ENCODE data around the gene DENND10.

DENND10 gene, protein sequence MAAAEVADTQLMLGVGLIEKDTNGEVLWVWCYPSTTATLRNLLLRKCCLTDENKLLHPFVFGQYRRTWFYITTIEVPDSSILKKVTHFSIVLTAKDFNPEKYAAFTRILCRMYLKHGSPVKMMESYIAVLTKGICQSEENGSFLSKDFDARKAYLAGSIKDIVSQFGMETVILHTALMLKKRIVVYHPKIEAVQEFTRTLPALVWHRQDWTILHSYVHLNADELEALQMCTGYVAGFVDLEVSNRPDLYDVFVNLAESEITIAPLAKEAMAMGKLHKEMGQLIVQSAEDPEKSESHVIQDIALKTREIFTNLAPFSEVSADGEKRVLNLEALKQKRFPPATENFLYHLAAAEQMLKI

DNA sequence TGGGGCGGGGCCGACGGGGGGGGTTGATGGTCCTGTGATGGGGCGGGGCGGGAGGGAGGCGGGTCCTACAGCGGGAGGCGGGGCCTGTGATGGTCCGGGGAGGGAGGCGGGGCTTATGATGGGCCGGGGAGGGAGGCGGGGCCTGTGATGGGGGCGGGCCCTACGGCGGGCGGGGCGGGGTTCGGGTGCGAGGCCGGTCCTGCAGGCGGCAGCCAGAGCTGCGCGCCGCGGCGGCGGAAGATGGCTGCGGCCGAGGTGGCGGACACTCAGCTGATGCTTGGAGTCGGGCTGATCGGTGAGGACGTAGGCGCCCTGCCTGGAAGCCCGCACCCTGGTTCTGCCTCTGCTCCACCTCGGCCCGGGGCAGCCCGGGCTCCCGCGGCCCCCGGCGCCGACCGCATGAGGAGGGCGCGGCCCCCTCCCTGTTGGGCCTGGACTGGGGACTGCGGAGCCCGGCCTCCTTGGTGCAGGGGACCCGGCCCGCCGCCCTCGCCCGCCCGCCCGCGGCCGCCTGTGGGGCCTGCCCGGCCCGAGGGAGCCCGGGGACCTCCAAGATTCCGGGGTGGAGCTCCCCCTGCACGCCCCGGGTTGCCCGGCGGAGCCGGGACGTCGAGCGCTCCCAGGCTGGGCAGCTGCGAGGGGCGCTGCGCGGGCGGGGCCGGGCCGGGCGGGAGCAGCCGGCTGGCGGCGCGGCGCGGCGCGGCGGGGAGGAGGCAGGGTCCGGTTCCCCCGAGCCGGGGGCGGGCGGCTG is at the start of gene DENND10:
Gene DENND10 (plus strand): TSS at position 211 of the 751 bp plus-strand sequence. CDS start 30 bp downstream, at position 241.
- intact Hi-C loops (cut with DNase I): loop anchor here (2.0 kb wide), 1 partner anchor 23 kb away; the partner anchor contains the start of gene EIF3A
- peak; percentile 64 to 95 (median 87) for DNase-seq

DNA sequence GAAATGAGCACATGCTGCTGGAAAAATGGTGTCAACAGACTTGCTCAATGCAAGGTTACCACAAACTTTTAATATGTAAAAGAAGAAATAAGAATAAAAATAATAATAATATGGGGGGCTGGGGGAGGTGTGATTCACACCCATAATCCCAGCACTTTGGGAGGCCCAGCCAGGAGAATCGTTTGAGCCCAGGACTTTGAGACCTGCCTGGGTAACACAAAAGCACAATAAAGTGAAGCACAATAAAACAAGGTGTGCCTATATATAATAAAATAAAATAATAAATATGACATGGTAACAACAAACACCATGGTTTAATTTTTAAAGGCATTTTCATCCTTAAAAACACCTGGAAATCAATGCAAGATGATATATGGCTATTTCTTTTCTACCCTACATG is 48.4 kb upstream of the DENND10 start:
- DNase-seq: no peak
- intact Hi-C loops (cut with DNase I): no loop called here

DNA sequence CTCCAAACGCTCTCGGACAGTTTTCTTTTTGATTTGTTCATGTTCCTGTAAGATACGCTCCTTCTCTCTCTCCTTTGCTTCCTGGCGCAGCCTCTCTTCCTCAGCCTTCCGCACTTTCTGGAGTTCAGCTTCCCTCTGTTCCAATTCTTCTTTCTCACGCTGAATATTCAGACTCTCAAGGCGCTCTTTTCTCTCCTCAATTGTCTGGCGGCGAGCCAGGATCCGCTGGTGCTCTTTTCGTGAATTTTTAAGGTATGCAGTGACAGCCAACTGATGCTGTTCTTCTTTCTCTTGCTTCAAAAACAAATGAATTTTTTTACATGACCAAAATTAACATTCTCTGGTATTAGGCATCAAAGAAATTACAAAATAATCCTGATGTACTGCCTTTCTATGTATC is 45.9 kb upstream of the DENND10 start:
- intact Hi-C loops (cut with DNase I): no loop called here
- DNase-seq: peak in 9 of 42 donors; percentile 8 to 55 (median 14)

DNA sequence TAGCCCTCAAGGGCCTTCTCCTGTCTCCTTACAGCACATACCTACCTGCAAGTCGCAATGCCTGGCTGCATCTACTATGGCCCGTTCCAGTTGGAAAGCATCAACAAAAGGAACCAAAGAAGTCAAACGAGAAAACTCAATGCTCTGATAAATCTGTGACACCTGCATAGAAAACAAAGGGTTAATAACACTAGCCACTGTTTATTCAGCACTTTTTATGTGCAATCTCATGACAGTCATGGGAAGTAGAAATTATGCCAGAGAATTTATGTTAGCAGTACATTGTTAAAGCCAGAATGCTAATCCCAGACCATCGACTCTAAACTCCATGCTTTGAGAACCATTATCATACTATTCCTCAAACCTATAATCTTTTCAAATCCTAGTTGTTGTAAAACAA is 44.4 kb upstream of the DENND10 start:
- no peak for DNase-seq
- intact Hi-C loops (cut with DNase I): no loop called here

DNA sequence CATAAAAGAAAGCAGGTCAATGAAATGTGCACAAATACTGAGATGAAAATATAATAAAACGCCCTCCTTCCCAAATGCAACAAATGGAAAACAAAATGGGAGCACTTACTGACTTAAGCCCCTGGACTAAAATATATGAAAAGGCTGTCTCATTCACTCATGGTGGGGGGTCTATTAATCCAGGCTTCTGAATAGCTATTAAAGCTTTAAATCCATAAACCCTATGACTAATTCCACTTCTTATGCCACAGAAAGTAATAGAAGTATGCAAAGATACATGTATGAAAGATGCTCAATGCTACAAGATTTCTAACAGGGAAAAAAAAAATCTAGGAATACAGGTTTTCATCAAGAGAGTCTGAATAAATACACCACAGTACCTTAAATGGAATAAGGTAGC is 43.8 kb upstream of the DENND10 start:
- intact Hi-C loops (cut with DNase I): no loop called here

DNA sequence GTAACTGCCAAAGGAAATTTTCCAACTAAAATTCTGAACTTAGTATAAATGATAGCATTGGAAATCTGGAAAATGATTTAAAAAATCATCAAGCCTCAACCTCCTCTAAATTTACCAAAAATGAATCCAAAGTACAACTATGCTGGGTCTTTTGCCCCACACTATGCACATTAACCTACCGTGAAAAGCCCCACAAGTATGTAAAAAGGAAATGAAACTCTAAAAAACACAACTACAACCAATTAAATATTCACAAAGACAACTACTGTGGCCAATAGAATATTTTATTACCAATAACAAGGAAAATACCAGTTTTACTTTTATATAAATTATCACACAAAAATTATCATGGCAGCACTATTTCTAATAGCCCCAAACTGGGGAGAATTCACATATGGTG is 42.6 kb upstream of the DENND10 start:
- DNase-seq: no peak
- intact Hi-C loops (cut with DNase I): no loop called here

More for the DNA sequence above, 43.8 kb upstream of the DENND10 start:
- no peak for DNase-seq

DNA sequence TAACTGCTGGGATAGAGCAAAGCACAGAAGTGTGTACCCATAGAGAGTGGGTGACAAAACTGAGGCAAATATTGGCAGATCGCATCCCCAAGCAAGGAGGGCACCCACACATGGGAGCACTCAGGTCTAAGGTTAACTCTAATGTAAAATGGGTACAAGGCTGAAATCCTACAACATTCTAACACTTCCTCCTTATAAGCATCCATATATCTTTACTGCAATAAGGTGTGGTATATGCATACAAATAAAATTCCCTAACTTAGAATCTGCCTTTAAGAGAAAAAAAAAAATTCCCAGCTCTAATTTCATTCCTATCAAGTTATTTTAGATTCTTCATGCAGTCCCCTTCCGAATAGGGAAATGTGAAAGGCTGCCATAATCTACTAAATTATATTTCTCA is 42.0 kb upstream of the DENND10 start:
- intact Hi-C loops (cut with DNase I): no loop called here

DNA sequence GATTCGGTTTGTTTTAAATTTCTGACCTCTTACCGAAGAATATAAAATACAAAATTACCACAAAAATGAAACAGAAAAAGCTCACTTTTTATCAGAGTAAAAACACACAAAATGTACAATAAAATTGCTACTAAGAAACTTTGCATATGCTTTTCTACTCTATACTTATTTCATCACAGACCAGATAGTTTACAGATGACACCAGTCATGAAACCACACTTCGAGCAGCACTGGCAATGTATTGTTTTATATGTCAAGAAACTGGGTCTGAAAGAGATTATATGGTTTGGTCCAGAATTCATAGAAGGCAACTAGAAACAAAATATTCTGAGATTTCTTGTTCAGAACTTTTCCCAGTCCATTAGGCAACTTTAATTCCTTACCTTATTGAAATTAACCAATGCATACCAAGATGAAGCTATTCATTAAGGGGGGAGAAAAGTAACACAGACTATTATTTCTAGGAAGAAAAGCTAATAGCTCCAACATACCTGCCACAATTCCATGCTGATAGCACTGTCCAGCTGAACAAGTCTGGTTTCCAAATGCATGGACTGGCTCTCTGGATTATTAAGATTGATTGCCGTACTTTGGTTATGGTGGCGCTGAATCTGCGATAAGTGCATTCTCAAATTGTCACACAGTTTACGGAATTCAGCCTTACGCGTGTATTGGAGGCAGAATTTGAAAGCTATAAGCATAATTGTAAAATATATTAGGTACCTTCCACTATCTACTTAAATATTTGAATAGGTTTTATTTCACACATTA is 33.3 kb upstream of the DENND10 start:
- no peak for DNase-seq
- intact Hi-C loops (cut with DNase I): no loop called here

More for the DNA sequence above, 42.0 kb upstream of the DENND10 start:
- DNase-seq: no peak

DNA sequence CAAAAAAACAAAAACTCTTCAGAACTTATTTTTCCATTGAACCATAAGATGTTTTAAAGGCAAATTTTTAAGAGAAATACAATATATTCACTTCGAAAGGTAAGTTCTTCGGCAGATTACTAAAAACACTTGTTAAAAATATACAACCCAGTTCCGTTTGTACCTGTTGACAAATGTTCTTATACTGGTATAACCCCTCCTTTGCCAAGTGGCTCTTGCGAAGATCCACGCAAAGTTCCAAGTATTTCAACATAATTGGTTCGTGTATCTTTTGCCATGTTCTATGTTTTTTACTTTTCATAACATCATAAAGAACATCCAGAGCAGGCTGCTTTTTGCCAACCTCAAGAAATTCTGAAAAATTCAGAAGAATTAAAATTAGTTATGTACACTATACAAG is 30.3 kb upstream of the DENND10 start:
- DNase-seq: no peak
- intact Hi-C loops (cut with DNase I): no loop called here

DNA sequence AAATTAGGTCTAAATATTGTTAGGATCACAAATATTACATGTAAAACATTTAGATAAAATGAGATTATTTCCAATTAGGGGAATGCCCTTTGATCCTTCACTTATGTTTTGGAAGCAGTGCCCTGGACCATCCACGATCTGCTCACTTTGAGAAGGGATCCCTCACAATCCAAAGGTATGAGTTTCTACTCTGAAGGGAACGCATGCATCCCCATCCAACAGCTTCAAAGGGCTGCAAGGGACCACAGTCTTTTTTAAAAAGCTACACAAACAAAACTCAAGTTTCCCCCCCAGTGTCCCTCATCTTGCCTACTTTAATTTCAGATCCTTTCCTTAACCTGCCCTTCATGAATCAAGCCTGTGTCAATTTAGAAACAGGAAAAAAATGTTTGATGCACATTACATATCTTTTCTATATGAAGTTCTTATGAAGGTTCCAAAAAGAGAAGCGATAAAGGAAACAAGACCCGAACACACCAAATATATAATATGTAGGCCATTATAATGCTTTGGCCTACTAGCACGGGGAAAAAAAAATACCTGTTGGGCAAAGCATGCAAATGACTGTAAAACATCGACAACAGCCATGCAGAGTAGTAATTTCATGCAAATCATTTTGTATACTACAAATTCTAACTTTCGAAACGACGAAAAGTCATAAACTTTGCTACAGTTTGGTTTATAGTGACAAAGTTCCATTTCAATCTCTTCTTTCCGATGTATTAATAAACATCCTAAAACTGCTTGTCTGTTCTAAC is 25.3 kb upstream of the DENND10 start:
- no peak for DNase-seq
- intact Hi-C loops (cut with DNase I): no loop called here

DNA sequence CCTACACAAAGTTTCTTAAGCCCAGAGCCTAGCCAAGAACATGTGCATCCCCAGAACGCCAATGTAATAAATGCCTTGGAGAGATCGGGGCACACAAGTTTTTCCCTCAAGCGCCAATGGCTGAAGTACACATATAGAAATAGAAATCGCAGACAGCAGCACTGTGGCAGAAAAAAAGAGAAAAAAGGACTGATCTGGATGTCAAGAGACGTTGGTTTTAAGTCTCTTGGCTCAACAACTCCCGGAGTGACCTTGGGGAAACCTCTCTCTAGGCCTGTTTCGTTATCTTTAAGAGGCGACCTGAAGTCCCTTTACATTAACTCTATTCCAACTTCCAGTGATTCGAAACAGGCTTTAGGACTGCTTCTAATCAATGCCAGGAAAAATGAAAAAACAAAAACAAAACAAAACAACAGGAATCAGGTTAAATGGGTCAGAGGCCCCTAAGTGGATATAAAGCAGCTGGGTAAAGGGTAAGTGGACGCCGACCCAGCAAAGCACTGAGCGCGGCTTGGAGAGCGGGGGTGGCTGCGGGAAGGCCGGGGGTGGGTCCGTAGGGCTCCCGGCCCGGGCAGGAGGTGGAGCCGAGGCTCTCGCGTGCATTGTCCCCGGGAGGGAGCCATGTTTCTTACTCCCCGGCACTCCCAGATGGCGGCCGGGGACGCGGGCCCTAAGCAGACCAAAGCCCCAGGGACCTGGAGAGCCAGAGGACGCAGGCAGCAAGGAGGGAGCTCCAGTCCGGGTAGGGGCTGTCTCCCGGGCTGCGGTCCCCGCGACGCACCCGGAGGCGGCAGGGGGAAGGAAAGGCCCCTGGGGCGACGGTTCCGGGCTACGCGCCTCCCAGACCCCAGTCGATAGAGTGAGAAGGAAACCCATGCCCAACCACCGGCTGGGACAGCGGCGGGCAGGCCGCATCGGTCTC is 24.1 kb upstream of the DENND10 start:
- peak in 39 of 42 donors; percentile 21 to 78 (median 56) for DNase-seq
- intact Hi-C loops (cut with DNase I): loop anchor here (2.0 kb wide), 1 partner anchor 23 kb away; no protein-coding TSS in a partner anchor

DNA sequence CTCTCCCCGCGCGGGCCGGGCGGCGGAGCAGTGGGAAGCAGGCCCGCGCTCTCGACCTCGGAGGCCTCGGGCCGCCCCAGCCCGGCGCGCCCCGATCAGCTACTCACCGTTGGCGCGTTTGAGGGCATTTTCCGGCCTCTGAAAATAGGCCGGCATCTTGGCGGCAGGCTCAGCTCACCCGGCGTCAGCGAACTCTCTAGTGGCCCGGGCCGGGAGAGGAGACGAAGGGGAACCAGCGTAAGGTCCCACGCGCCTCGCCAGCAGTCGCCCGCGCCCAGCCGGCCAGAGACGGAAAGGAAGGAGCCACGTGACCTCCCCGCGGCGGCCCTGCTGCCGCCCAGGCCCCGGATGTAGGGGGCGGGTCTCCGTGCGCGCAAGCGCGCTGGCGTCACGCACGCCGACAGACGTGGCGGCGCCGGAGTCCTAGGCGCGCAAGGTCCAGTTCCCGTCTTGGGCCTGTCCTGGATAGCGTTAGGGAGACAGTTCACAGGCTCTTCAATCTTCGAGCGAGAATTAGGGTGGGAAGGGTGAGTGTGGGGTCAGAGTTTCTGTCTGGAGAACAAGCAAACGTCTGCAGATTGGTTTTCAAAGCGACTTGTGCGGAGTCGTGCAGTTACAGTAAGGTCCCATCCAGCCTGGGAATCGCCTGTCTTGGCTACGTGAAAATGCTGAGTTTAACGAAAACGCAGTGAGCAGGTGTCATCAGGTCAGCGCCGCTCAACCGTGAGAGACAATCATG is 23.2 kb upstream of the DENND10 start, which contains the start of gene EIF3A:
Gene EIF3A (minus strand): TSS at position 297 of the 739 bp plus-strand sequence. CDS start 141 bp downstream, at position 156.
- intact Hi-C loops (cut with DNase I): loop anchor here (2.0 kb wide), 1 partner anchor 22 kb away; no protein-coding TSS in a partner anchor

DNA sequence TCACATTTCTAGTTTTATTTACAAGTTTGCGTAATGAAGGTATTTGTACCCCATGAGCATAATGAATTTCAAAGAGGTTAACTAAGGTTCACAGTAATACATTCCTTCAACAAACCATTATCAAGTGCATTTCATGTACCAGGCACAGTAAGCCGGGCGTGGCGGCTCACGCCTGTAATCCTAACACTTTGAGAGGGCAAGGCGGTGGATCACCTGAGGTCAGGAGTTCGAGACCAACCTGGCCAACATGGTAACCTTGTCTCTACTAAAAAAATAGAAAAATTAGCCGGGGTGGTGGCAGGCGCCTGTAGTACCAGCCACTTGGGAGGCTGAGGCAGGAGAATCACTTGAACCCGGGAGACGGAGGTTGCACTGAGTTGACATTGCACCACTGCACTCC is 19.0 kb upstream of the DENND10 start:
- no peak for DNase-seq

More for the DNA sequence above, 23.2 kb upstream of the DENND10 start, which contains the start of gene EIF3A:
- peak; percentile 77 to 97 (median 92) for DNase-seq

DNA sequence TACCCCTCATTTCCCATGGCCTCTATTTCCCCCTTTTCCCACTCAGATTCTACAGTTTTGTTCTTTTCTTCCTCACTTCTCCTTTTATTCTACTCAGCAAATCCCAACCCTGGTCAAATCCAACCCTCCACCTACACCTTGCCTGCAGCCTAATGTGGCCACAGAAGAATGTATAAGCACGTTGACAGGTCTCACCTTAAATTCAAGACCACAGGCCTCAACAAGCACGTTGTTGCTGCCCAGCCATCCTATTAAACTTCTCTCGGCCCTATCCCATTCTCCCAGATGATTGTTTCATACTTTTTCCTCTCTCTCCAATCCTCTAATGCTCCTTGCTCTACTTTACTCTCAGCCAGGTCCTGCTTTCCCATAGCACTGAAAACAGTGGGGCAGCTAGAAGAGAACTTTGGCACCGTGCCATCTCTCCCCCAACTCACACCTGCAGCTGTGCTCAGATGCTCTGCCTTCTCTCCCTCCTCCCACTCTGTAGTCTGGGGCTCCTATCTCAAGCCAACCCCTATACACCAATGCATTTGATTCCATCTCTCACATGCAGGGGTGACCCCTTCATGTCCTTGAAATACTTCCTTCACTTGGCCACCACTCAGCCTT is 16.5 kb upstream of the DENND10 start:
- DNase-seq: no peak
- intact Hi-C loops (cut with DNase I): no loop called here

More for the DNA sequence above, 19.0 kb upstream of the DENND10 start:
- intact Hi-C loops (cut with DNase I): no loop called here

DNA sequence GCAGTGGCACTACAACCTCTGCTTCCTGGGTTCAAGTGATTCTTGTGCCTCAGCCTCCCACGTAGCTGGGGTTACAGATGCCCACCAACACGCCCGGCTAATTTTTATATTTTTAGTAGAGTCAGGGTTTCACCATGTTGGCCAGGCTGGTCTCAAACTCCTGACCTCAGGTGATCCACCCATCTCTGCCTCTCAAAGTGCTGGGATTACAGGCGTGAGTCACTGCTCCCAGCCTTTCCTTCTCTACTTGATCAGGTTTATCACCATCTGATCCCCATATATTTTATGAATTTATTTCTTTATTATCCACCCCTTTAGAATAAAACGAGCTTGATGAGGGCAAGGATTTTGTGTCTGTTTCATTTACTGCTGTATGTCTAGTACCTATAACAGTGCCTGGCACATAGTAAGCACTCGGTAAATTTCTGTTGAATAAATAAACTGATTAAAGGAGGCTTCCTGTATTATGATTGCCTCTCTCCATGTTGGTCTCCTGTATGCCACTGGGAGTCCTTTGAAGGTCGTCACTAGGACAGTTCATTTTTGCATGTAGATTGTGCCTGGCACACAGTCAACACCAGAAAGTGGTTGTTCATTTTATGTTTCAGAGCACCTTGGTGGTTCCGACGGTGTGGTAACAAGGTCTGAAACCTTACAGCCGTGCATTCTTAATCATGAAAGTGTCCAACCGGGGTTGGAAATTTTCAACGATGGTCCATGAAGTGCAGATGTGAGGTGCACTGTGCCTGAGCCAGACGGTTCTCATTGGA is 13.7 kb upstream of the DENND10 start:
- intact Hi-C loops (cut with DNase I): no loop called here
- no peak for DNase-seq

DNA sequence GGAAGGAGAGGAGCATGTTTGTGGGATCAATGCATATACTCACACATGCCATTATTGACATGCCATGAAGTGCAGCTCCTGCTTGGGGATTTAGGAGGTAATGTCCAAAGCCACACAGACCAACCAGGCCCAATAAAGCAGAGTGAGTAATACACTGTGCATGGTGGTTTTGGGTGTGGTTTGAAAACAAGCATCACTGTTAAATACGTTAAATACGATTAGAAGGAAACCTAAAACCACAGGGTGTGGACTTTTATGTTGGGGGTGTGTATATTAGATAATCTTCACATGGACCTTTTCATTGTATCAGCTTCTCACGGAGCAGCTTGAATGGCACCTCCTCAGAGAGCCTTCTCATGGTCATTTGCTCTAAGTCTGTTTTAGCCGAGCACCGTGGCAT is 12.9 kb upstream of the DENND10 start:
- intact Hi-C loops (cut with DNase I): no loop called here
- DNase-seq: no peak

Measured in head of caudate nucleus (tissue), 42 donors.